Measurements from ENCODE around the gene MB21D2.

DNA sequence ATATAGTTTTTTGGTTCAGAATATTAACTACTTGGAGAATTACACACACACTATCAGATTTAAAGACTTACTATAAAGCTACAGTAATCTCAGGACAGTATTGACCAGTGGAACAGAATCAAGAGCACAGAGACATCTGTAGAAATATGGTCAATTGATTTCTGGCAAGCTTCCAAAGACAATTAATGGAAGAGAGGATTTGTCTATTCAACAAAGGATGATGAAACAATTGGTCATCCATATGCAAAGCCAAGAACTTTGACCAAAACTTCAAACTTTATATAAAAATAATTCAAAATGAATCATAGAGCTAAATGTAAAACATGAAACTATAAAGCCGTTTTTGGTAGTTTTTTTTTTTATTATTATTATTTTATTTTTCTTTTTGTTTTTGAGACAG, 29.8 kb upstream of the MB21D2 start:
- TF ChIP-seq POLR2A (IDR thresholded peaks at IDR 0.05): no peak
- TF ChIP-seq, protein P1, sequence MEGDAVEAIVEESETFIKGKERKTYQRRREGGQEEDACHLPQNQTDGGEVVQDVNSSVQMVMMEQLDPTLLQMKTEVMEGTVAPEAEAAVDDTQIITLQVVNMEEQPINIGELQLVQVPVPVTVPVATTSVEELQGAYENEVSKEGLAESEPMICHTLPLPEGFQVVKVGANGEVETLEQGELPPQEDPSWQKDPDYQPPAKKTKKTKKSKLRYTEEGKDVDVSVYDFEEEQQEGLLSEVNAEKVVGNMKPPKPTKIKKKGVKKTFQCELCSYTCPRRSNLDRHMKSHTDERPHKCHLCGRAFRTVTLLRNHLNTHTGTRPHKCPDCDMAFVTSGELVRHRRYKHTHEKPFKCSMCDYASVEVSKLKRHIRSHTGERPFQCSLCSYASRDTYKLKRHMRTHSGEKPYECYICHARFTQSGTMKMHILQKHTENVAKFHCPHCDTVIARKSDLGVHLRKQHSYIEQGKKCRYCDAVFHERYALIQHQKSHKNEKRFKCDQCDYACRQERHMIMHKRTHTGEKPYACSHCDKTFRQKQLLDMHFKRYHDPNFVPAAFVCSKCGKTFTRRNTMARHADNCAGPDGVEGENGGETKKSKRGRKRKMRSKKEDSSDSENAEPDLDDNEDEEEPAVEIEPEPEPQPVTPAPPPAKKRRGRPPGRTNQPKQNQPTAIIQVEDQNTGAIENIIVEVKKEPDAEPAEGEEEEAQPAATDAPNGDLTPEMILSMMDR (IDR thresholded peaks at IDR 0.05 in 4 of 5, conservative IDR thresholded peaks at IDR 0.05 in 1 of 5): no peak

All from gastrocnemius medialis (tissue), 4 donors.